Limb (tissue), 2 donors: ENCODE data around the gene C6orf132.

Source experiments
- DNase-seq, 2 donors: peaks; one replicate each; pipeline ENCODE4 v3.0.0-alpha.2; 2016; ENCODE audit errors: extremely low spot score in 2 of 2

C6orf132 gene

GRCh38 chr6:42106112-42107023 lies 36.1 kb downstream of the C6orf132 start:
- DNase-seq: no peak

- DNase-seq: no peak
Measured at GRCh38 chr6:42105709-42106108, 36.7 kb downstream of the C6orf132 start.

- no peak for DNase-seq
Measured at GRCh38 chr6:42105156-42105648, 37.2 kb downstream of the C6orf132 start.

GRCh38 chr6:42104804-42105125 lies 37.7 kb downstream of the C6orf132 start:
- DNase-seq: no peak

GRCh38 chr6:42104095-42104803 lies 38.2 kb downstream of the C6orf132 start:
- peak; percentile 45 to 82 for DNase-seq

- no peak for DNase-seq
Measured at GRCh38 chr6:42103753-42104094, 38.7 kb downstream of the C6orf132 start.

GRCh38 chr6:42103216-42103615 lies 39.2 kb downstream of the C6orf132 start:
- no peak for DNase-seq

- no peak for DNase-seq
Measured at GRCh38 chr6:42101186-42101657, 41.2 kb downstream of the C6orf132 start.

- no peak for DNase-seq
Measured at GRCh38 chr6:42100029-42100901, 42.2 kb downstream of the C6orf132 start.

GRCh38 chr6:42099340-42100028 lies 42.9 kb downstream of the C6orf132 start:
- no peak for DNase-seq

GRCh38 chr6:42095776-42096541 lies 46.5 kb downstream of the C6orf132 start:
- no peak for DNase-seq

- no peak for DNase-seq
Measured at GRCh38 chr6:42095094-42095493, 47.3 kb downstream of the C6orf132 start.

- DNase-seq: no peak
Measured at GRCh38 chr6:42093582-42094329, 48.7 kb downstream of the C6orf132 start.

GRCh38 chr6:42091718-42092023 lies 50.7 kb downstream of the C6orf132 start:
- no peak for DNase-seq

GRCh38 chr6:42090819-42091717 lies 51.4 kb downstream of the C6orf132 start:
- no peak for DNase-seq

- DNase-seq: no peak
Measured at GRCh38 chr6:42088101-42088591, 54.3 kb downstream of the C6orf132 start.

- DNase-seq: no peak
Measured at GRCh38 chr6:42086046-42087035, 56.1 kb downstream of the C6orf132 start.
